Stomach smooth muscle (tissue), 2 donors: ENCODE measurements around the gene CRIM1.

Experiments used
- H3K27ac ChIP-seq: one replicate; pipeline ENCODE4 v1.7.0; 2013; ENCODE audit warnings: mild to moderate bottlenecking, low read length, inconsistent platforms
- H3K27me3 ChIP-seq, 2 donors: one replicate each; pipeline ENCODE4 v1.7.0; 2013; ENCODE audit warnings: low read length in 2 of 2; ENCODE audit not compliant: insufficient read depth in 2 of 2, control insufficient read depth in 1 of 2
- H3K36me3 ChIP-seq, 2 donors: one replicate each; pipeline ENCODE4 v1.7.0; 2013; ENCODE audit warnings: low read length in 2 of 2; ENCODE audit not compliant: control insufficient read depth in 2 of 2, insufficient read depth in 2 of 2
- H3K4me1 ChIP-seq: one replicate; pipeline ENCODE4 v1.7.0; 2013; ENCODE audit warnings: low read length; ENCODE audit not compliant: control insufficient read depth, insufficient read depth
- H3K4me3 ChIP-seq, 2 donors: one replicate each; pipeline ENCODE4 v1.7.0; 2013; ENCODE audit warnings: low read length in 2 of 2
- H3K9ac ChIP-seq, 2 donors: one replicate each; pipeline ENCODE4 v1.7.0; 2013; ENCODE audit warnings: low read length in 2 of 2, mild to moderate bottlenecking in 1 of 2
- H3K9me3 ChIP-seq, 2 donors: one replicate each; pipeline ENCODE4 v1.7.0; 2013; ENCODE audit warnings: low read length in 2 of 2; ENCODE audit not compliant: control insufficient read depth in 2 of 2
- donor health status: healthy.
- donor health status: Pancreatic carcinoma.

CRIM1 gene

GRCh38 chr2:36469710-36470109, 114.1 kb downstream of the CRIM1 start:
- no peaks in the 10 kb centered on the region for H3K27me3 ChIP-seq
- H3K27ac ChIP-seq = no peak overlapping the region

DNA sequence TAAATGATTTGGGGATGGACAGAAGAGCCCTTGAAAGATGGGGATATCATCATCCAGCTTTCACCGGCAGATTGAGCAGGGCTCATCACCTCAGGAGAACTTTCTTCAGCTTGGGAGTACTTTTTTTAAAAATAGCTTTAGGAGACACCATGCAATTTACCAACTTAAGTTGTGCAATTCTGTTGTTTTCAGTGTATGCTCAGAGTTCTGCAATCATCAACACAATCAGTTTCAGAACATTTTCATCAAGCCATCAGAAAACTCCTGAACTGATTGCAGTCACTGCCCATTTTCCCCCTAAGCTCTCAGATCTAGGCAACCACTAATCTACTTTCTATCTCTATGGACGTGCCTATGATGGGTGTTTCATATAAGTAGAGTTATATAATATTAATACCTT, 117.7 kb downstream of the CRIM1 start:
- Histone ChIP-seq H3K27me3 (no peaks in the 10 kb centered on the region), H3K36me3 (peaks cover 15 to 16% of the 10 kb centered on the region in 2 donors), H3K9me3 (peaks cover 2 to 5% of the 10 kb centered on the region in 2 donors), H3K27ac (no peak overlapping the region), H3K9ac (no peak overlapping the region), H3K4me3 (no peak overlapping the region), H3K4me1 (no peaks in the 10 kb centered on the region)

More at GRCh38 chr2:36469710-36470109, 114.1 kb downstream of the CRIM1 start:
- H3K4me3 ChIP-seq = no peak overlapping the region
- peaks cover 4 to 23% of the 10 kb centered on the region in 2 donors for H3K36me3 ChIP-seq
- H3K9ac ChIP-seq = no peak overlapping the region
- H3K4me1 ChIP-seq = peaks cover 3% of the 10 kb centered on the region
- H3K9me3 ChIP-seq = no peaks in the 10 kb centered on the region

GRCh38 chr2:36476411-36476810, 120.8 kb downstream of the CRIM1 start:
- H3K27ac ChIP-seq = no peak overlapping the region

GRCh38 chr2:36477315-36477714, 121.7 kb downstream of the CRIM1 start:
- H3K4me3 ChIP-seq = no peak overlapping the region
- peaks cover 8% of the 10 kb centered on the region for H3K4me1 ChIP-seq
- H3K9ac ChIP-seq = no peak overlapping the region
- H3K9me3 ChIP-seq = peaks cover 2 to 5% of the 10 kb centered on the region in 2 donors
- peaks cover 25 to 33% of the 10 kb centered on the region in 2 donors for H3K36me3 ChIP-seq
- H3K27ac ChIP-seq = peak overlapping the region; percentile 4
- no peaks in the 10 kb centered on the region for H3K27me3 ChIP-seq

More at GRCh38 chr2:36476411-36476810, 120.8 kb downstream of the CRIM1 start:
- H3K9me3 ChIP-seq = peaks cover 2 to 5% of the 10 kb centered on the region in 2 donors
- no peaks in the 10 kb centered on the region for H3K27me3 ChIP-seq
- no peak overlapping the region for H3K9ac ChIP-seq
- no peak overlapping the region for H3K4me3 ChIP-seq
- peaks cover 25 to 28% of the 10 kb centered on the region in 2 donors for H3K36me3 ChIP-seq
- peaks cover 8% of the 10 kb centered on the region for H3K4me1 ChIP-seq

GRCh38 chr2:36477746-36478145, 122.2 kb downstream of the CRIM1 start:
- Histone ChIP-seq H3K36me3 (peaks cover 25 to 33% of the 10 kb centered on the region in 2 donors), H3K27me3 (no peaks in the 10 kb centered on the region), H3K9ac (peak overlapping the region in 1 of 2 donors; percentile 37), H3K4me1 (peaks cover 8% of the 10 kb centered on the region), H3K9me3 (peaks cover 2 to 5% of the 10 kb centered on the region in 2 donors), H3K4me3 (no peak overlapping the region), H3K27ac (peak overlapping the region; percentile 4)

DNA sequence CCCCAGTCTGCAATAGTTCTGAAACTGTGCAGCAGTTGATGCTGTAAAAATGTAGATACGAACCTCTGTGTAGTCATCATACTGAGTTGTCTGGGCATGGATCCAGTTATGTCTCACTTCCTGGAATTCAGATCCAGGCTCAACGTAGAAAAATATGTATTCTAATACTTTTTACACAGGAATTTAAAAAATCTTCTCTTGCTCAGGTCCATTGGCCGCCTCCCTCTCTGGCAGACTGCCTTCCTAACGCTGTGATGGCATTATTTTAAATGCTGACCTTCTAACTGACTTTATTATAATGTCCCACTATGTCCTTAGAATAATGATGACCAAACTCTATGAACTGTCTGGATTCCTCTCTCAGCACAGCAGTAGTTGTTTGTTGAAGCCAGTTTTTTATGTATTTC, 122.8 kb downstream of the CRIM1 start:
- Histone ChIP-seq H3K4me1 (peaks cover 8% of the 10 kb centered on the region), H3K9me3 (peaks cover 2 to 5% of the 10 kb centered on the region in 2 donors), H3K9ac (peak overlapping the region in 1 of 2 donors; percentile 20), H3K27ac (no peak overlapping the region), H3K4me3 (no peak overlapping the region), H3K27me3 (no peaks in the 10 kb centered on the region), H3K36me3 (peaks cover 25 to 33% of the 10 kb centered on the region in 2 donors)

DNA sequence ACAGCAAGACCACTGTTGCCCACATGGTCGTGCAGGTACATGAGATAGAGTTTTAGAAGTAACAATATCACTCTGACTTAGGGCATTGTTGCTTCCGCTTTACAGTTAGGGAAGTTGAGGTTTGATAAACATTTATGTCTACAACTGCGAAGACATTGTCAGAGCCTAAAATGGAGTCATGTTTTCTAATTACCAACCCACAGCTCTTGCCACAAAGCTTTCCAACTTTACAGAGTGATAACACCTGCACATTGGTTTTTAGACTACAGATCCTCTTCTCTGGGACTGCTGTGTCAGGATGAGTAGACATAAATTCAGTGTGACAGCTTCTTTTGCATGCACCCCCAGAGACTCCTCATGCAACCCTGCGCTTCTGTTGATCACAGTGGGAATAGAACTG, 123.4 kb downstream of the CRIM1 start:
- peaks cover 25 to 37% of the 10 kb centered on the region in 2 donors for H3K36me3 ChIP-seq
- no peak overlapping the region for H3K4me3 ChIP-seq
- H3K9me3 ChIP-seq = peaks cover 2 to 5% of the 10 kb centered on the region in 2 donors
- H3K9ac ChIP-seq = peak overlapping the region in 1 of 2 donors; percentile 20
- H3K4me1 ChIP-seq = peaks cover 8% of the 10 kb centered on the region
- no peak overlapping the region for H3K27ac ChIP-seq
- no peaks in the 10 kb centered on the region for H3K27me3 ChIP-seq

GRCh38 chr2:36479406-36479805, 123.8 kb downstream of the CRIM1 start:
- Histone ChIP-seq H3K9ac (no peak overlapping the region), H3K4me1 (peaks cover 10% of the 10 kb centered on the region), H3K27me3 (no peaks in the 10 kb centered on the region), H3K36me3 (peaks cover 25 to 38% of the 10 kb centered on the region in 2 donors), H3K27ac (no peak overlapping the region), H3K4me3 (no peak overlapping the region), H3K9me3 (peaks cover 2 to 5% of the 10 kb centered on the region in 2 donors)

DNA sequence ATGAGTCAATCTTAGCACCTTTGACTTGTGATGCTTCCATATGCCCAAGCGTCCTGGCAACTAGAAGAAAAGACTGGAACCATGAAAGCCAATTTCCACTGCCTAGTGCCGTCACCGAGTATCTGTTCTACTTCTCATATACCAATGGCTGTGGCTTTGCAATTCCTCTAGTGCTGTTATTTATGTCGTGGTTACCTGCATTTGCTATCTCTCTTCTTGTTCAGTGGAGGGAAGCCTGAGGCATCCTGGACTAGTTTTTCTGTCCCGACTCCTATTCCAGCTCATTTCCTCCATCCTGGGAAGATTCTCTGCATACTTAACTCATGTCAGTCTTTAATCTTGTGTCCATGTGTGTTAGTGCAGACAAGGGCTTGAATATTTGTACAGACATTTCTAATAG, 124.5 kb downstream of the CRIM1 start:
- H3K9ac ChIP-seq = no peak overlapping the region
- H3K27me3 ChIP-seq = no peaks in the 10 kb centered on the region
- H3K4me1 ChIP-seq = peaks cover 12% of the 10 kb centered on the region
- no peak overlapping the region for H3K4me3 ChIP-seq
- H3K9me3 ChIP-seq = peaks cover 2 to 5% of the 10 kb centered on the region in 2 donors
- no peak overlapping the region for H3K27ac ChIP-seq
- H3K36me3 ChIP-seq = peaks cover 25 to 38% of the 10 kb centered on the region in 2 donors

- H3K27ac ChIP-seq = no peak overlapping the region
- peaks cover 1 to 5% of the 10 kb centered on the region in 2 donors for H3K9me3 ChIP-seq
- no peak overlapping the region for H3K9ac ChIP-seq
- no peak overlapping the region for H3K4me3 ChIP-seq
- no peaks in the 10 kb centered on the region for H3K27me3 ChIP-seq
- H3K4me1 ChIP-seq = peaks cover 18% of the 10 kb centered on the region
- H3K36me3 ChIP-seq = peaks cover 25 to 38% of the 10 kb centered on the region in 2 donors
Observed at GRCh38 chr2:36480636-36481035, 125.1 kb downstream of the CRIM1 start.

GRCh38 chr2:36481709-36482108, 126.1 kb downstream of the CRIM1 start:
- peaks cover 22% of the 10 kb centered on the region for H3K4me1 ChIP-seq

More at GRCh38 chr2:36481709-36482108, 126.1 kb downstream of the CRIM1 start:
- no peaks in the 10 kb centered on the region for H3K27me3 ChIP-seq
- H3K9ac ChIP-seq = no peak overlapping the region
- H3K36me3 ChIP-seq = peaks cover 22 to 38% of the 10 kb centered on the region in 2 donors
- H3K9me3 ChIP-seq = no peaks in the 10 kb centered on the region
- H3K4me3 ChIP-seq = no peak overlapping the region
- H3K27ac ChIP-seq = peak overlapping the region; percentile 4
